ENCODE data around the gene KATNBL1.

KATNBL1 gene

DNA sequence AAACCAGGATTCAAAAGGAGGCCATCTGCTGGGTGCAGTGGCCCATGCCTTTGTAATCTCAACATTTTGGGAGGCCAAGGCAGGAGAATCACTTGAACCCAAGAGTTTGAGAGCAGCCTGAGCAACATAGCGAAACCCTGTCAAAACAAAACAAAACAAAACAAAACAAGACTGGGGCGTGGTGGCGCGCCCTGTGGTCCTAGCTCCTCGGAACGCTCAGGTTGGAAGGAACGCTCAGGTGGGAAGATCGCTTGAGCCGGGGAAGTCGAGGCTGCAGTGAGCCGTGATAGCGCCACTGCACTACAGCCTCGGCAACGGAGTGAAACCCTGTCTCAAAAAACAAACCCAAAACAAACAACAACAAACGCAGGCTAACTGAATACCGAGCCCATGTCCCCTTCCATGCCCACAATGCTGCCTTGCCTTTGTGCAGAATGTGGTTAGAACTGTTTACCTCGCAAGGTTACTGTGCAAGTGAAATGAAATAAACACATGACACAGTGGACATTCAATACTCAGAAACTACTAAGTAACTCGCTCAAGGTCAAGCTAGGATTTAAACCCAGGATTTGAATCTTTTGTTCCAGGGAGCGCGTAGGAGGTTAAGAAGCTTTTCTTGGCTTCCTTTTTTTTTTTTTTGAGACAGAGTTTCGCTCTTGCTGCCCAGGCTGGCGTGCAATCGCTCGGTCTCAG, 14.2 kb upstream of the KATNBL1 start:
- no peak for DNase-seq (ENCODE audit: low read depth)
- TF ChIP-seq, protein P1, sequence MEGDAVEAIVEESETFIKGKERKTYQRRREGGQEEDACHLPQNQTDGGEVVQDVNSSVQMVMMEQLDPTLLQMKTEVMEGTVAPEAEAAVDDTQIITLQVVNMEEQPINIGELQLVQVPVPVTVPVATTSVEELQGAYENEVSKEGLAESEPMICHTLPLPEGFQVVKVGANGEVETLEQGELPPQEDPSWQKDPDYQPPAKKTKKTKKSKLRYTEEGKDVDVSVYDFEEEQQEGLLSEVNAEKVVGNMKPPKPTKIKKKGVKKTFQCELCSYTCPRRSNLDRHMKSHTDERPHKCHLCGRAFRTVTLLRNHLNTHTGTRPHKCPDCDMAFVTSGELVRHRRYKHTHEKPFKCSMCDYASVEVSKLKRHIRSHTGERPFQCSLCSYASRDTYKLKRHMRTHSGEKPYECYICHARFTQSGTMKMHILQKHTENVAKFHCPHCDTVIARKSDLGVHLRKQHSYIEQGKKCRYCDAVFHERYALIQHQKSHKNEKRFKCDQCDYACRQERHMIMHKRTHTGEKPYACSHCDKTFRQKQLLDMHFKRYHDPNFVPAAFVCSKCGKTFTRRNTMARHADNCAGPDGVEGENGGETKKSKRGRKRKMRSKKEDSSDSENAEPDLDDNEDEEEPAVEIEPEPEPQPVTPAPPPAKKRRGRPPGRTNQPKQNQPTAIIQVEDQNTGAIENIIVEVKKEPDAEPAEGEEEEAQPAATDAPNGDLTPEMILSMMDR (IDR thresholded peaks at IDR 0.05; ENCODE audit: insufficient read depth, low read depth, low read length, missing control alignments), result no peak
- H3K4me3 ChIP-seq (ENCODE audit: low read length), result peak overlapping the region; percentile 100

DNA sequence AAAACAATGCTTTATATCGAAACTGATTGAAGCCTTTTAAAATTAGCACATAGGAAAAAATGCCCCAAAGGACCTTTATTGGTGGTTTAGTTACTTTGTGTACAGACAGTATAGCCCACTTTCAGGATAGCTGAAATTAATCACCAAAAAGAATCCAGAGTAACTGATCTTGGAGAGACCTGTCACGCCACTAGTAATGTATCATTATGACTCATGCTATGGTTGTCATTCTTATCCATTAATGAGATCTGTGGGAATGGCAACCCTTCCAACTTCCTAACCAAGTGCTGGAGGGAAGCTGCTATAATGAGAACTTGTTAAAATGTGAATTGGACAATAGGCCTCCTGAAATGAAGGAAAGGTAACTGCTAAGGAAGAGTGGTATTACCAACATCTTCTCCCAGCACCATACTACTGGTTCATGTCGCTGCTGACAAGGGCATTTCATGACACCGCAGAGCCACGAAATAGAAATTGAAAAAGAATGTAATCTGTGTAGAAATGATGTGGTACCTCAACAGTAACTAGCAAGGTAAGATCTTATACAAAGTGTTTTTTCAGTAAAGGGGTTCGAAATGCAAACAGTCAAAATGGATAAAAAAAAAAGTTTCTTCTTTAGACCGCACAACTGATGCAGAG, 7.8 kb upstream of the KATNBL1 start:
- peak; percentile 84 for DNase-seq (ENCODE audit: low read depth)
- no peak overlapping the region for H3K4me3 ChIP-seq (ENCODE audit: low read length)
- TF ChIP-seq, protein P1 (IDR thresholded peaks at IDR 0.05; ENCODE audit: insufficient read depth, low read depth, low read length, missing control alignments), result no peak

DNA sequence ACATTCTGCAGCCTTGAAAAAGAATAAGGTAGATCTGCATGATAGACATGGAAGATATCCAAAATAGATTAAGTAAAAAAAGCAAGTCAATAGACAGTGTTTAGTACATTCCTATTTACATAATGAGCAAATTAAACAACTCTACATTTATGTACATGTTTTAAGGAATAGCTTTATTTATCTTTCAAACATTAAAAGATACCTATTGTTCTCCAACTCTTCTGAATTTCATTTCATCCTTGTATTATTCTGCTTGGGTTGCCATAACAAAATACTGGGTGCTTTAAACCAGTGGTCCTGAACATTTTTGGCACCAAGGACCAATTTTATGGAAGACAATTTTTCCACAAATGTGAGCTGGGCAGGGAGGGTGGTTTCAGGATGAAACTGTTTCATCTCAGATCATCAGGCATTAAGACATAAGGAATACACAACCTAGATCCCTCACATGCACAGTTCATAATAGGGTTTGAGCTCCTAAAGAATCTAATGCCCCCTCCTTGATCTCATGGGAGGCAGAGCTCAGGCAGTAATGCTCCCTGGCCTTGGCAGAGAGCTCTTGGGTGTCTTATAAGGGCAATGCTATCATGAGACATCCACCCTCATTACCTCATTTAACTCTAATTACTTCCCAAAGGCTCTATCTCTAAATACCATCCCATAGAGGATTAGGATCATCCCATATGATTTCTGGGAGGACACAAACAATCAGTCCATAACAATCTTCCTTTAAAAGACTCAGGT, 6.8 kb upstream of the KATNBL1 start:
- TF ChIP-seq, protein P1 (IDR thresholded peaks at IDR 0.05; ENCODE audit: insufficient read depth, low read depth, low read length, missing control alignments), result no peak
- DNase-seq (ENCODE audit: low read depth), result no peak

DNA sequence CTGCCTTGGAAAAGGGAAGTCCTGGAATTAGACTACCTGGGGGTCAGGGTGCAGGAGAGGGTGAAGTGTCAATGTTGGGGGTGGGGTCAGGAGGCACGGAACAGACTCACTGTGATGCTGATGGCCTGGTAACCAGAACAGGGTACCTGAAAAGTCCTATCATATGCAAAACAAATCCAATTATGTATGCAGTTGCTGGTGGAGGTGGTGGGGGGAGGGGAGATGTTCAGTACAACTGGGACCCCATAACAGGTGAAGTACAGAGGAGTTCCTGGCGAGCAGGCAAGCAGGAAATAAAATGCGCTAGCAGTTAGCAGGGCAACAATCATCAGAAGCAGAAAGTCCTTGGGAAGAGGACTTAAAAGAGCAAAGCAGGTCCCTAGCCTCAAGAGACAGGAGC, 4.2 kb upstream of the KATNBL1 start:
- TF ChIP-seq, protein P1 (IDR thresholded peaks at IDR 0.05; ENCODE audit: insufficient read depth, low read depth, low read length, missing control alignments), result no peak
- H3K4me3 ChIP-seq (ENCODE audit: low read length), result no peak overlapping the region
- no peak for DNase-seq (ENCODE audit: low read depth)

More for the DNA sequence above, 6.8 kb upstream of the KATNBL1 start:
- no peak overlapping the region for H3K4me3 ChIP-seq (ENCODE audit: low read length)

DNA sequence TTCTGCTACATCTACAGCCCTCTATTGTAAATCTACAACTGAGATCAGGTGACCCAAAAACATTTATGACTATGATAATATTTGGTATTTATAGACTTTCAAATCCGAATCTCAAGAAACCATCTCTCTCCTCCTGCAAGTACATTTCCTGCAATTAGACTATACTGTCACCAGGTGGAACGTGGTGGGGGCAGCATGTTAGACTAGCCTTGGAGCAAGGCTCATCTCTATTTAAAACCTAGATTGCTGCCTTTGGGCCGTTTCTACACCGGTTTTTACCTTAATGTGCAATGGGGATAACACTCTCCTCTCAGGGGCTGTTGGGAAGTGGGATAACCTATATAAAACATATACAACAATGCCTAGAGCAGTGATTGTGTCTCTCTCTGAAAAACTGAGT, 3.8 kb upstream of the KATNBL1 start:
- no peak for DNase-seq (ENCODE audit: low read depth)
- H3K4me3 ChIP-seq (ENCODE audit: low read length), result no peak overlapping the region
- TF ChIP-seq, protein P1 (IDR thresholded peaks at IDR 0.05; ENCODE audit: insufficient read depth, low read depth, low read length, missing control alignments), result no peak

DNA sequence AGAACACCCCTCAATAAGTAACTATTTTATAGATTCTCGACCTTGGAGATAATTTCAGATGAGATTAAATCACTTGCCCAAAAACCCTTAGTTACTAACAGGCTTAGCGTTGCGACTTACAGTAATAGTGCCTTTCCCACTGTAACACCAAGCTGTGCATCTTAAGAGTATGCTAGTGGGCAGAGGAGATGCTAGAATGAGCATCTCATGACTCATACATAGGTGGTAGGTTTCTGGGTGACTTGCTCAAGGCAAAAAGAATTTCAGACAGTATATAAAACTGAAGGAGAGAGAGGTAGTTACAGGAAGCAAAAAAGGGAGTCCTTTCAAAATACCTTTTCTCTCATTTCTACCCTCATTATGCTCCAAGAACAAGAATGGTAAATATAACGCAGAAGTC, 3.9 kb downstream of the KATNBL1 start:
- peak; percentile 68 for DNase-seq (ENCODE audit: low read depth)
- TF ChIP-seq, protein P1 (IDR thresholded peaks at IDR 0.05; ENCODE audit: insufficient read depth, low read depth, low read length, missing control alignments), result no peak
- H3K4me3 ChIP-seq (ENCODE audit: low read length), result no peak overlapping the region

Measured in epithelial cell of esophagus (primary cell).